ENCODE results near the gene GPR157. TPM values are rescaled to one million over a fixed set of nuclear protein-coding genes. Genes with fewer than 3 reads are reported as not detected.
A peak's percentile ranks its signal among the peaks of the same experiment; 100 is the strongest.
"Not testable (repeated sequence)": the region's sequence is repeated elsewhere in the genome, so short reads cannot be mapped to it uniquely, and the experiment has no call there.

GPR157 gene
- total RNA-seq, 2 experiments from 2014 or later, result 3.5 to 5.0 TPM

GRCh38 chr1:9106286-9106685, 22.6 kb downstream of the GPR157 start:
- no peak for DNase-seq
- Mint-ChIP-seq H3K27me3 (no peaks in the 10 kb centered on the region), H3K36me3 (ENCODE audit: low read depth) (no peaks in the 10 kb centered on the region), H3K9me3 (no peaks in the 10 kb centered on the region), H3K27ac (no peak overlapping the region), H3K4me1 (peaks cover 9% of the 10 kb centered on the region), H3K4me3 (no peak overlapping the region)
- ChIA-PET CTCF (interaction anchor here (1.4 kb wide), 1 partner anchor 101 kb away, joined by 4 read pairs; no protein-coding TSS in a partner anchor), POLR2A (no interaction called here)

GRCh38 chr1:9105336-9105867, 23.5 kb downstream of the GPR157 start:
- POLR2A ChIA-PET, result no interaction called here
- Mint-ChIP-seq H3K27me3 (no peaks in the 10 kb centered on the region), H3K4me3 (no peak overlapping the region), H3K27ac (no peak overlapping the region), H3K4me1 (peaks cover under 1% of the 10 kb centered on the region), H3K36me3 (ENCODE audit: low read depth) (no peaks in the 10 kb centered on the region), H3K9me3 (no peaks in the 10 kb centered on the region)
- CTCF ChIA-PET, result interaction anchor here (1.5 to 2.3 kb wide), 2 partner anchors 31 to 100 kb away, joined by 3 to 7 read pairs; no protein-coding TSS in a partner anchor
- no peak for DNase-seq

- H3K9me3 Mint-ChIP-seq, result no peaks in the 10 kb centered on the region
- no peaks in the 10 kb centered on the region for H3K27me3 Mint-ChIP-seq
- H3K27ac Mint-ChIP-seq, result no peak overlapping the region
- peak; percentile 52 for DNase-seq
- no peaks in the 10 kb centered on the region for H3K36me3 Mint-ChIP-seq (ENCODE audit: low read depth)
- H3K4me1 Mint-ChIP-seq, result peaks cover 6% of the 10 kb centered on the region
- CTCF ChIA-PET, result interaction anchor here (0.8 to 2.0 kb wide), 8 partner anchors 10 to 112 kb away, joined by 3 to 15 read pairs (median 5); no protein-coding TSS in a partner anchor
- no peak overlapping the region for H3K4me3 Mint-ChIP-seq
- POLR2A ChIA-PET, result interaction anchor here (0.9 to 1.6 kb wide), 2 partner anchors 21 to 114 kb away, joined by 3 read pairs; no protein-coding TSS in a partner anchor
Measured at GRCh38 chr1:9101510-9102146, 27.3 kb downstream of the GPR157 start.

GRCh38 chr1:9100471-9101043, 28.3 kb downstream of the GPR157 start:
- no peaks in the 10 kb centered on the region for H3K36me3 Mint-ChIP-seq (ENCODE audit: low read depth)
- peaks cover 6% of the 10 kb centered on the region for H3K4me1 Mint-ChIP-seq
- no peak overlapping the region for H3K27ac Mint-ChIP-seq
- no peak for DNase-seq
- ChIA-PET CTCF (interaction anchor here (0.6 to 1.8 kb wide), 3 partner anchors 10 to 89 kb away, joined by 3 to 5 read pairs (median 4); no protein-coding TSS in a partner anchor), POLR2A (interaction anchor here (1.6 kb wide), 1 partner anchor 20 kb away, joined by 3 read pairs; no protein-coding TSS in a partner anchor)
- H3K27me3 Mint-ChIP-seq, result peaks cover 4% of the 10 kb centered on the region
- no peaks in the 10 kb centered on the region for H3K9me3 Mint-ChIP-seq
- no peak overlapping the region for H3K4me3 Mint-ChIP-seq

- Mint-ChIP-seq H3K4me3 (no peak overlapping the region), H3K36me3 (ENCODE audit: low read depth) (no peaks in the 10 kb centered on the region), H3K9me3 (no peaks in the 10 kb centered on the region), H3K27ac (no peak overlapping the region), H3K27me3 (peaks cover 11% of the 10 kb centered on the region), H3K4me1 (peaks cover 6% of the 10 kb centered on the region)
- ChIA-PET POLR2A (no interaction called here), CTCF (interaction anchor here (0.6 to 1.0 kb wide), 2 partner anchors 11 to 88 kb away, joined by 3 to 4 read pairs; no protein-coding TSS in a partner anchor)
- DNase-seq, result no peak
Measured at GRCh38 chr1:9099555-9099954, 29.3 kb downstream of the GPR157 start.

GRCh38 chr1:9097947-9098705, 30.8 kb downstream of the GPR157 start:
- ChIA-PET CTCF (interaction anchor here (1.0 kb wide), 1 partner anchor 13 kb away, joined by 3 read pairs; no protein-coding TSS in a partner anchor), POLR2A (interaction anchor here (0.6 kb wide), 1 partner anchor 93 kb away, joined by 3 read pairs; no protein-coding TSS in a partner anchor)
- Mint-ChIP-seq H3K9me3 (no peaks in the 10 kb centered on the region), H3K27me3 (peaks cover 11% of the 10 kb centered on the region), H3K36me3 (ENCODE audit: low read depth) (no peaks in the 10 kb centered on the region), H3K4me1 (peaks cover 6% of the 10 kb centered on the region), H3K4me3 (no peak overlapping the region), H3K27ac (no peak overlapping the region)
- DNase-seq, result no peak

GRCh38 chr1:9095818-9096217, 33.1 kb downstream of the GPR157 start:
- no peak for DNase-seq
- H3K9me3 Mint-ChIP-seq, result no peaks in the 10 kb centered on the region
- peaks cover 6% of the 10 kb centered on the region for H3K4me1 Mint-ChIP-seq
- H3K27me3 Mint-ChIP-seq, result peaks cover 11% of the 10 kb centered on the region
- H3K27ac Mint-ChIP-seq, result no peak overlapping the region
- H3K36me3 Mint-ChIP-seq (ENCODE audit: low read depth), result no peaks in the 10 kb centered on the region
- no peak overlapping the region for H3K4me3 Mint-ChIP-seq
- CTCF ChIA-PET, result interaction anchor here (1.9 kb wide), 1 partner anchor 13 kb away, joined by 7 read pairs; no protein-coding TSS in a partner anchor
- POLR2A ChIA-PET, result no interaction called here

- H3K4me1 Mint-ChIP-seq; H3K9me3 Mint-ChIP-seq; CTCF ChIA-PET; DNase-seq; H3K4me3 Mint-ChIP-seq; H3K36me3 Mint-ChIP-seq (ENCODE audit: low read depth); H3K27ac Mint-ChIP-seq; POLR2A ChIA-PET: not testable (repeated sequence)
- H3K27me3 Mint-ChIP-seq, result peaks cover 13% of the 10 kb centered on the region
Measured at GRCh38 chr1:9093996-9094595, 34.8 kb downstream of the GPR157 start.

GRCh38 chr1:9093581-9093980, 35.3 kb downstream of the GPR157 start:
- CTCF ChIA-PET, result no interaction called here
- H3K4me1 Mint-ChIP-seq, result peaks cover 6% of the 10 kb centered on the region
- no peak overlapping the region for H3K4me3 Mint-ChIP-seq
- H3K36me3 Mint-ChIP-seq (ENCODE audit: low read depth), result no peaks in the 10 kb centered on the region
- POLR2A ChIA-PET, result no interaction called here
- H3K27me3 Mint-ChIP-seq, result peaks cover 18% of the 10 kb centered on the region
- DNase-seq, result no peak
- H3K9me3 Mint-ChIP-seq, result no peaks in the 10 kb centered on the region
- no peak overlapping the region for H3K27ac Mint-ChIP-seq

GRCh38 chr1:9093091-9093490, 35.8 kb downstream of the GPR157 start:
- no peaks in the 10 kb centered on the region for H3K36me3 Mint-ChIP-seq (ENCODE audit: low read depth)
- no peak overlapping the region for H3K4me3 Mint-ChIP-seq
- ChIA-PET CTCF (no interaction called here), POLR2A (no interaction called here)
- no peak overlapping the region for H3K27ac Mint-ChIP-seq
- peaks cover 4% of the 10 kb centered on the region for H3K4me1 Mint-ChIP-seq
- peaks cover 21% of the 10 kb centered on the region for H3K27me3 Mint-ChIP-seq
- no peaks in the 10 kb centered on the region for H3K9me3 Mint-ChIP-seq
- no peak for DNase-seq

GRCh38 chr1:9088807-9089206, 40.1 kb downstream of the GPR157 start:
- H3K27ac Mint-ChIP-seq, result no peak overlapping the region
- no peak overlapping the region for H3K4me3 Mint-ChIP-seq
- H3K4me1 Mint-ChIP-seq, result peaks cover 6% of the 10 kb centered on the region
- H3K9me3 Mint-ChIP-seq, result no peaks in the 10 kb centered on the region
- no peak for DNase-seq
- ChIA-PET CTCF (no interaction called here), POLR2A (no interaction called here)
- H3K27me3 Mint-ChIP-seq, result peaks cover 39% of the 10 kb centered on the region
- no peaks in the 10 kb centered on the region for H3K36me3 Mint-ChIP-seq (ENCODE audit: low read depth)

GRCh38 chr1:9087411-9088125, 41.3 kb downstream of the GPR157 start:
- Mint-ChIP-seq H3K4me3 (no peak overlapping the region), H3K4me1 (peaks cover 15% of the 10 kb centered on the region), H3K36me3 (ENCODE audit: low read depth) (no peaks in the 10 kb centered on the region), H3K9me3 (no peaks in the 10 kb centered on the region), H3K27ac (no peak overlapping the region), H3K27me3 (peaks cover 39% of the 10 kb centered on the region)
- DNase-seq, result no peak
- CTCF ChIA-PET, result no interaction called here
- POLR2A ChIA-PET, result no interaction called here

Measured in activated CD4-positive, alpha-beta memory T cell treated with anti-CD3 and anti-CD28 coated beads, Interleukin-2, amount 10 ng/mL, durations not matched to agents 7 days and 5 days (primary cell).